Measurements from ENCODE around the gene MYO1A.
"Not testable (repeated sequence)": the region's sequence is repeated elsewhere in the genome, so short reads cannot be mapped to it uniquely, and the experiment has no call there.

The MYO1A gene

DNA sequence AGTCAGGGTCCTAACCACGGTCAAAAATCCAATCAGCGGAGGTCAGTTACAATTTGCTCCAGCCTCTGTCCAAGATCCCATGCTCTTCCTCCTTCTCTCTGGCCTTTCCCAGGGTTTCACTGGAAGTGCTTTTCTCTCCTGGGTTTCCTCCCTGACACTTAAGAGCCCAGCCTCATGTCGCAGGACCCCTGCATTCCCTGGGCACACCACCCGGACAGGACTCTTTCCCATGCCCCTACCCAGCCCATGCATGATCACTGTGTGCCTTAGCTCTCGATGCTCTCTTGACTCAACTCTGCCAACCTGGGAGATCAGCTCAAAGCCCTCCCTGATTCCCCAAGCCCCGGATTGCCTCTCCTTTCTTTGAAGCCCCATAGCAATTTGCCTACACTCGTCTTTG, 18.1 kb downstream of the MYO1A start:
- H3K4me3 Mint-ChIP-seq: no peak overlapping the region
- H3K9me3 Mint-ChIP-seq: no peaks in the 10 kb centered on the region
- H3K4me1 Mint-ChIP-seq: peaks cover 34% of the 10 kb centered on the region
- H3K27ac Mint-ChIP-seq: peak overlapping the region; percentile 2
- CTCF ChIA-PET: interaction anchor here (0.7 to 4.3 kb wide), 18 partner anchors 11 to 274 kb away, joined by 3 to 44 read pairs (median 4); partner anchors contain the start of genes STAT6, TAC3 and ZBTB39
- DNase-seq: no peak
- H3K27me3 Mint-ChIP-seq: peaks cover 6% of the 10 kb centered on the region
- no peaks in the 10 kb centered on the region for H3K36me3 Mint-ChIP-seq

DNA sequence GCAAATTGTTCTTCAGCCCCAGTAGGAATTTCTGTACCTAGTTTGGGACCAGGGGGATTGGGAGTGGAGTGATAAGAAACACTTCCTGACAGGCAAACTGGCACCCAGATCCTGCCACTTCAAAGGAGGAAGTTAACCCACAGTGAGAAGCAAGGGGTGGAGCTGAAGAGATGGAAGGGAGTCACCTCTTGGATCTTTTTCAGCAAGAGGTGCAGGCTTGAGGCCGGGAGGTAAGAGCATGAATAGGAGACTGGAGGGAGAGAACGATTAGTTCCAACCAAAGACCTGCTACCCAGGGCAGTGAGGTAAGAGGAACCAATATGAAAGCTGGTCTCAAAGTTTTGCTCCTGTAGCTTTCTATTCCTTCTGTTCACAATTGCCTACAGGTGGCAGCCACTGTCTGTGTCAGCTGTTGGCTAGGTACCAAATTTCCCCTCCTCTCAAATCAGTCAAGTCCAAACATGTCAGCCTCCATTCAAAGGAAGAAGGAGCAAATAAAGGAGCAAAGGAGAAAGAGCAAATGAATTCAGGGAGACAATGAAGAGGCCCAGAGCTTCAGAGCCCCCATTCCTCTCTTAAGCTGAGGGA, 18.7 kb downstream of the MYO1A start:
- peaks cover 38% of the 10 kb centered on the region for H3K4me1 Mint-ChIP-seq
- DNase-seq: peak; percentile 37

DNA sequence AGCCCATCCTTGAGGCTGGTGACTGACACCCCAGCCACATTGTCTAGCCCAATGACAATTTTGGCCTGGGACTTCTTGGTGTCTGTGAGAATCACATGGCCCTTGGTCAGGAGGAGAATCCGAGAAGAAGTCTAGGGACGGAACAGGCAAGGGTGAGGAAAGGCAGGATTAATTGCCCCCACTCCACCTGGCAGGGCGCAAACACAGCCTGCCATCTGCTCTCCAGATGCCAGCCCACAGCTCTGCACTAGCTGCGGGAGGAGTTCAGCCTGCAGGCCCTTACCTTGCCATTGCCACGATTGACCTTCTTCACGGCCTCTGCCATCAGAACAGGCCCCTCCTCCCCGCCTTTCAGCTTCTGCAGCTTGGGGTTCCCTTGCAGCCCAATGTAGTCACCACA, 20.5 kb downstream of the MYO1A start:
- Mint-ChIP-seq H3K4me1 (peaks cover 38% of the 10 kb centered on the region), H3K4me3 (no peak overlapping the region), H3K27me3 (peaks cover 4% of the 10 kb centered on the region), H3K27ac (no peak overlapping the region), H3K36me3 (no peaks in the 10 kb centered on the region), H3K9me3 (no peaks in the 10 kb centered on the region)
- DNase-seq: no peak
- CTCF ChIA-PET: interaction anchor here (1.0 to 4.3 kb wide), 4 partner anchors 8 to 32 kb away, joined by 3 to 44 read pairs (median 10); partner anchors contain the start of genes MYO1A and ZBTB39

More for the DNA sequence above, 18.7 kb downstream of the MYO1A start:
- Mint-ChIP-seq H3K4me3 (no peak overlapping the region), H3K27me3 (peaks cover 4% of the 10 kb centered on the region), H3K9me3 (no peaks in the 10 kb centered on the region), H3K27ac (peak overlapping the region; percentile 47), H3K36me3 (no peaks in the 10 kb centered on the region)
- CTCF ChIA-PET: interaction anchor here (0.7 to 4.3 kb wide), 20 partner anchors 10 to 273 kb away, joined by 3 to 44 read pairs (median 4); partner anchors contain the start of genes STAT6, TAC3 and ZBTB39

DNA sequence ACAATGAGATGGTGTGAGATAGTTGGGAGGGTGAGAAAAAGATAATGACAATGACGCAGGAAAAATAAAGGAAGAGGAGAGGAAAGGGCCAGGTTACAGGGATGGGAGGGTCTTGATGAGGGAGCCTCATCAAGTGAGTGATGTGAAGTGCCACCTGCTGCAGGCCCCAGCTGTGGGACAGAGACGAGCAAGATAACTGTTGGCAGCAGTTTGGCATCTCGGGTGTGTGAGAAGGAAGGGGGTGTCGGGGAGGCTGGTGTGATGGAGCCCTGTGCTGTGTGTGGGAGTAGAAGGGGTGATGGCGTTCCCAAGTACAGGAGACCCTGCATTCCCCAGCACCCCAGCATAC, 22.1 kb downstream of the MYO1A start:
- H3K4me3 Mint-ChIP-seq: no peak overlapping the region
- H3K27ac Mint-ChIP-seq: no peak overlapping the region

DNA sequence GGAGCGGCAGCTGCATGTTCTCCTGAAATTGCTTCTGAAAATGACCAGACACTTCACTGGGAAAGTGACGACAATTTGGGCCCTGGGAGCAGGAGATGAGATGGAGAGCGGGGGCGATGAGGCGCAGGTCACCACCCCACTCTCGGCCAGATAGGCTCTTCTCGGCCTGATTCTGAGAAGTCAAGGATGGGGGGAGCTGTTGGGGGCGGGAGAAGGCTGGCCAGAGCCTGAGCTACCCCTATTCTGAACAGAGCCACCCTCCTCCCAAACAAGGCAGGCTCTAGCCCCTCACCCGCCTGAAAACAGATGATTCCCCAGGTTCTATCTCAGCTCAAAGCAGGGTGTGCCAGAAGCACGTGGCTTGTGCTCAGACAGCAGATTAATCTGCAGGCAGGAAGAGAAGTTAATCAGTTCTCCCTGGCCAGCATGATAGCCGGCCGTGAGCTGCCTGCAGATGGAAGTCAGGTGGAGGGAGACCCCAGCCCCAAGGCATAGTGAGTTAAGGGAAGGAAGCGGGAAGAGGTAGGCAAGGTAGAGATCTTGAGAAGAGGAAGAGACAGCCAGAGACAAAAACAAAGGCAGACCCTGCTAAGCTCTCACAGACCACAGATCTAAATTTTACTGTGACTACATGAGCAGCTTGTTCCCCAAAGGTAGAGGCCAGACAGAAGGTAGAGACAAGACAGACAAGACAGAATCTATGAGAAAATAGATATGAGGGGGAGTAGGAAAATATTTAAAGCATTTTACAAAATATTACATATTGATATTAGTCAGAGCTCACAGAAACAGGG, 22.7 kb downstream of the MYO1A start:
- H3K9me3 Mint-ChIP-seq: no peaks in the 10 kb centered on the region
- peaks cover 38% of the 10 kb centered on the region for H3K4me1 Mint-ChIP-seq
- no peak overlapping the region for H3K27ac Mint-ChIP-seq
- CTCF ChIA-PET: interaction anchor here (0.7 to 2.6 kb wide), 13 partner anchors 8 to 97 kb away, joined by 3 to 13 read pairs (median 4); partner anchors contain the start of gene TAC3
- no peak for DNase-seq
- H3K36me3 Mint-ChIP-seq: no peaks in the 10 kb centered on the region
- no peak overlapping the region for H3K4me3 Mint-ChIP-seq
- peaks cover 4% of the 10 kb centered on the region for H3K27me3 Mint-ChIP-seq

More for the DNA sequence above, 22.1 kb downstream of the MYO1A start:
- DNase-seq: no peak
- H3K9me3 Mint-ChIP-seq: no peaks in the 10 kb centered on the region
- H3K4me1 Mint-ChIP-seq: peaks cover 38% of the 10 kb centered on the region
- peaks cover 4% of the 10 kb centered on the region for H3K27me3 Mint-ChIP-seq
- no peaks in the 10 kb centered on the region for H3K36me3 Mint-ChIP-seq
- CTCF ChIA-PET: interaction anchor here (0.7 to 2.6 kb wide), 12 partner anchors 9 to 96 kb away, joined by 3 to 13 read pairs (median 4); partner anchors contain the start of gene TAC3

DNA sequence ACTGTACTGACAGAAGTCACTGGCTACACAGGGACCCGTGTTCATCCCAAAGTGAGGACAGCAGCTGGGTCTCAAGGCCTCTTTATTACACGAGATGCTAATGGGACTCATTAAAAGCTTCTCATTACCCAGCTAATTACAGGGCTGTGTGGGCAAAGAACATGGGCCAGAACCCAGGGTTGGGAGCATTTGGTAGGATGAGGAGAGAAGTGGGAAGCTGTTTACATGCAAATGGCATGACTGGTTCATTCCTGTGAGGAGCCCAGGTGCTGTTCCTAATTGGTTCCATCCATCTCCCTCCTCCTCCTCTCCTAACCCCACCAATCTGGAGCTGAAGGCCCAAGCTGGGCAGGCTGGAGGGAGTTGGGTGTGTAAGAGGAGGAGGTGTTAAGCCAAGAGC, 24.7 kb downstream of the MYO1A start:
- H3K27me3 Mint-ChIP-seq: peaks cover 4% of the 10 kb centered on the region
- CTCF ChIA-PET: interaction anchor here (1.4 to 2.6 kb wide), 4 partner anchors 17 to 151 kb away, joined by 3 to 8 read pairs (median 6); no protein-coding TSS in a partner anchor
- peaks cover 26% of the 10 kb centered on the region for H3K4me1 Mint-ChIP-seq
- H3K4me3 Mint-ChIP-seq: no peak overlapping the region
- no peak for DNase-seq
- no peaks in the 10 kb centered on the region for H3K9me3 Mint-ChIP-seq
- no peaks in the 10 kb centered on the region for H3K36me3 Mint-ChIP-seq
- no peak overlapping the region for H3K27ac Mint-ChIP-seq

DNA sequence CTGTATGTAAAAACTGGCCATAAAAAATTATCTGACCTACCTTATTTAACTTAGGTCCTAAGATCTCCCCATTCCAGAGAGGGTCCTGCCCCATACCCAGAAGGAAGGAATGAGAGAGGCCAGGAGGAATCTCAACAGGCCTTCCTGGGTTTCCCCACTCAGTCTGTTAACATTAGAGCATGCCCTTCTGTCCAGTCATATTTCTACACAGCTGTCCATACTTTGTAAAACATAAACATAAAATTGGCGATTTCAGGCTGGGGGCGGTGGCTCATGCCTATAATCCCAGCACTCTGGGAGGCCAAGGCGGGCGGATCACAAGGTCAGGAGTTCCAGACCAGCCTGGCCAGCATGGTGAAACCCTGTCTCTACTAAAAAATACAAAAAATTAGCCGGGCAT, 27.6 kb downstream of the MYO1A start:
- DNase-seq, H3K27ac Mint-ChIP-seq, H3K27me3 Mint-ChIP-seq, H3K9me3 Mint-ChIP-seq, H3K4me3 Mint-ChIP-seq, H3K36me3 Mint-ChIP-seq: not testable (repeated sequence)
- CTCF ChIA-PET: interaction anchor here (1.2 kb wide), 1 partner anchor 15 kb away, joined by 3 read pairs; no protein-coding TSS in a partner anchor
- H3K4me1 Mint-ChIP-seq: peaks cover 20% of the 10 kb centered on the region

DNA sequence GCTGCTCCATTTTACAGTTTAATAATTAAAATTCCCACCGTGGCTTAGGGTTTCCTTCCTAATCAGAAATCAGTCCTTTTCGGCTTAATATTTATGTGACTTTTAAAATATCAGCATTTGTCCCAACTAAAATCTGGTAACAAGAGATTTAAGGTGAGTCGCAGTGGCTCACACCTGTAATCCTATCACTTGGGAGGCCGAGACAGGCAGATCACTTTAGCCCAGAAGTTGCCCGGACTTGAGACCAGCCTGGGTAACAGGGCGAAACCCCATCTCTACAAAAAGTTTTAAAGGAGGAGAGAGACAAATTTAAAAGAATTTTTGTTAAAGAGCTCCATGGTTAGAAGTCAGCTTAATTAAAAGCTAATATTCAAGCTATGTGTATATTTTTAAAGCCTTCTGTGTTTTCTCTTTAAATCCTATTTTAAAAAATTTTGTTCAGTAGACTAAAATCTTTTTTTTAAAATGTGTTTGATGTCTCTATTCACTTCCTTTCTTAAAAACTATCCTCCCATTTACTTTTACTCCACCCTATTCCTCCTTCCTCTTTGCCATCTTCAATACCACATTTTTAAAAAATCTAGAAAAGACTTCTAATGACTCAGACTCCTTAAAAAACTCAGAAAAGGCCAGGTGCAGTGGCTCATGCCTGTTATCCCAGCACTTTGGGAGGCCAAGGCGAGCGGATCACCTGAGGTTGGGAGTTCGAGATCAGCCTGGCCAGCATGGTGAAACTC, 29.8 kb downstream of the MYO1A start:
- H3K4me3 Mint-ChIP-seq: no peak overlapping the region
- peak overlapping the region; percentile 45 for H3K27ac Mint-ChIP-seq

DNA sequence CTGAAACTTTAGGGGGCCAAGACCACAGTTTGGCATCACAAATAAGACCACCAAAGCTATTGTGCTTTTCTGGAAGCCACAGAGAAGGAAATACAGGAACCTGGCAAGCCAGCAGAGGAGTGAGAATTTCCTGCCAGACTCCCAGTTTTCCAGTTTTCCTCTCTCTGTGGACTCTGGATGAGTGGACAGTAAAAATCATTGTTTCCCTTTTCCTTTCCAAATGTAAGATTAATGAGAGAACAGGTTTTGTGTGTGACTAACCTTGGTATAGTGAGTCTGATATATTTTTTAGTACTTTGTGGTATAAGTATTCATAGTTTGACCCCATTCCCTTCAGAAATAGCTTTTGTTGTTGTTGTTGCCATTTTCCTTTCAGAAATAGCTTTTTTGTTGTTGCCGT, 31.0 kb downstream of the MYO1A start:
- peaks cover 24% of the 10 kb centered on the region for H3K27me3 Mint-ChIP-seq
- no peak overlapping the region for H3K4me3 Mint-ChIP-seq
- CTCF ChIA-PET: interaction anchor here (0.8 to 1.7 kb wide), 4 partner anchors 9 to 93 kb away, joined by 3 to 4 read pairs (median 3); partner anchors contain the start of gene STAT6
- H3K4me1 Mint-ChIP-seq: peaks cover 11% of the 10 kb centered on the region
- no peaks in the 10 kb centered on the region for H3K36me3 Mint-ChIP-seq
- H3K9me3 Mint-ChIP-seq: no peaks in the 10 kb centered on the region
- H3K27ac Mint-ChIP-seq: no peak overlapping the region
- no peak for DNase-seq

More for the DNA sequence above, 29.8 kb downstream of the MYO1A start:
- Mint-ChIP-seq H3K4me1 (peaks cover 11% of the 10 kb centered on the region), H3K9me3 (no peaks in the 10 kb centered on the region), H3K36me3 (no peaks in the 10 kb centered on the region), H3K27me3 (peaks cover 13% of the 10 kb centered on the region)
- CTCF ChIA-PET: interaction anchor here (1.0 to 1.9 kb wide), 2 partner anchors 12 to 33 kb away, joined by 3 to 9 read pairs; no protein-coding TSS in a partner anchor
- no peak for DNase-seq

DNA sequence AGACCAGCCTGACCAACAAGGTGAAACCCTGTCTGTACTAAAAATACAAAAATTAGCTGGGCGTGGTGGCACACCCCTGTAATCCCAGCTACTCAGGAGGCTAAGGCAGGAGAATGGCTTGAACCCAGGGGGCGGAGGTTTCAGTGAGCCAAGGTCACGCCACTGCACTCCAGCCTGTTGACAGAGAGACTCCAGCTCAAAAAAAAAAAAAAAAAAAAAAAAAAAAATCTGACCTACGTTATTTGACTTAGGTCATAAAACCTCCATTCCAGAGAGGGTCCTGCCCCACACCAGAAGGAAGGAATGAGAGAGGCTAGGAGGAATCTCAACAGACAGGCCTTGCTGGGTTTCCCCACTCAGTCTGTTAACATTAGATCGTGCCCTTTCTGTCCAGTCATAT, 31.6 kb downstream of the MYO1A start:
- Mint-ChIP-seq H3K27me3 (peaks cover 30% of the 10 kb centered on the region), H3K4me1 (peaks cover 11% of the 10 kb centered on the region)
- CTCF ChIA-PET: interaction anchor here (0.7 to 1.7 kb wide), 4 partner anchors 9 to 93 kb away, joined by 3 to 4 read pairs (median 4); partner anchors contain the start of gene STAT6
- not testable (repeated sequence) for H3K36me3 Mint-ChIP-seq, H3K4me3 Mint-ChIP-seq, DNase-seq, H3K9me3 Mint-ChIP-seq, H3K27ac Mint-ChIP-seq

DNA sequence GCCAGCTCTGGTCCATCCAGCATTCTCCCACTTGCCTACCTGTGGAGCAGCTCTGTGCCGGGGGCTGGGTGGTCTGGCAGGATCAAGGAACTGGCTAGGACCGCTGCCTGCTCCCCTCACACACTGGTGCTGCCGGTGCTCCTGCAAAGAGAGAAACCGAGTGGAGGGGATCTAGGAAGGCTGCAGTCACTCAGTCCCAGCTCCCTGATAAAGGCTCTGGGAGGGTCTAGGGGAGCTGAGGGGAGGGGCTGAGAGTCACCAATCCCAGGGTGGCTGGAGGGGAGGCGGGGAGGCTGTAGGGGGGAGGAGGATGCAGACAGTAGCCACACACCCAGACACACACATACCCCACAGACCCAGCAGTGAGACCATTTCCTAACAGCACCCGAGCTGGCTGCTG, 33.6 kb downstream of the MYO1A start, which contains the start of gene TAC3:
TSS of gene TAC3 (minus strand) at position 182 of the 400 bp plus-strand sequence. CDS start 732 bp downstream, outside the sequence.
- Mint-ChIP-seq H3K4me1 (peaks cover 27% of the 10 kb centered on the region), H3K36me3 (no peaks in the 10 kb centered on the region), H3K4me3 (no peak within 1 kb of the TSS), H3K9me3 (no peaks in the 10 kb centered on the region), H3K27me3 (peaks cover 36% of the 10 kb centered on the region), H3K27ac (no peak within 1 kb of the TSS)
- CTCF ChIA-PET: interaction anchor here (1.0 to 2.4 kb wide), 3 partner anchors 11 to 95 kb away, joined by 3 to 9 read pairs (median 6); partner anchors contain the start of gene STAT6
- no peak for DNase-seq

DNA sequence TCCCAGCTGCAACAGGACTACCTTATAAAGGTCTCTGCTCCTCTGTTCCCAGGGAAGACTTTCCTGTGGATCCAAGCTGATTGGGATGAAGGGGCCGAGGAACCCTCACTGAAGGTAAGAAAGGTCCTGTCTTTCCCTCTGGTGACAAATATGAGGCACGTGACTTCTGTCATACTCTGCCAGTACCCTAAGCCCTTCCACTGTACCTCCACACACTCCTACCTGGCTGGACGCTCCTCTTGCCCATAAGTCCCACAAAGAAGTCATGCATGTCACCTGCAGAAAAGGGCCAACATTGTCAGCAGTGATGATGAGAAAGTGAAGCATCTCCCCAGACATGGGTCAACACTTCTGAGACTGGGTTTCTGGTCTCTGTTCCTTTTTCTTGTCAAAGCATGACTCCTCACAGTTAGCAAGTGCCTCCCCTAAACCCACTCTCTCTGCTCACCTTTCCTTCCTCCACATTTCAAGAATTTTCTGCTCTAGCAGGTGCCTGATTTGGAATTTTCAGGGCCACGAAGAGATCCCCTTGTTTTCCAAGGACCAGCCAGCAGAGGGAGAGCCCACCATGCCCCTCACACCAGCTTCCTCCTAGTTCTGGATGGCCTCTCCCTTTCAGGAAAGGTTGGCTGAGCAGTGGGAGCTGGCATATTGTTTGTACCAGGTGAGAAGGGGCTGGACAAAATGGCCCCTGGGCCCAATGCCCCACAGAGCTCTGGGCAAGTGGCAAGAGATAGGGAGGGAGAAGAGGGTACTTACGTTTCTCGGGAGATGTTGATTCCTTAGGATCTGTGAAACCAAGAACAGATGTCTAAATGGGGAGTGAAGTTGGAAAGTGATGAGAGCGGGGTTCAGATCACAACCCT, 37.1 kb downstream of the MYO1A start:
- no peaks in the 10 kb centered on the region for H3K36me3 Mint-ChIP-seq
- peaks cover 36% of the 10 kb centered on the region for H3K27me3 Mint-ChIP-seq
- CTCF ChIA-PET: interaction anchor here (1.0 to 8.9 kb wide), 5 partner anchors 9 to 99 kb away, joined by 3 to 147 read pairs (median 4); no protein-coding TSS in a partner anchor
- H3K27ac Mint-ChIP-seq: no peak overlapping the region
- peaks cover 42% of the 10 kb centered on the region for H3K4me1 Mint-ChIP-seq
- no peaks in the 10 kb centered on the region for H3K9me3 Mint-ChIP-seq
- no peak for DNase-seq
- H3K4me3 Mint-ChIP-seq: no peak overlapping the region

Measured in activated naive CD4-positive, alpha-beta T cell treated with anti-CD3 and anti-CD28 coated beads, Interleukin-2, amount 10 ng/mL, durations not matched to agents 7 days and 5 days (primary cell).